SK-N-MC (cell line): ENCODE measurements around the gene ACSS3.

ENCODE experiments used
- EZH2 ChIP-seq: fragments of 200-600 bp; sonication (generic); IDR thresholded peaks from one replicate; pipeline ENCODE4 v1.6.1; 2017; ENCODE audit warnings: antibody characterized with exemption
- POLR2AphosphoS5 ChIP-seq: IDR thresholded peaks from 2 replicates; pipeline ENCODE4 v1.6.1; 2012; ENCODE audit warnings: mild to moderate bottlenecking, low read depth, low read length, borderline replicate concordance

DNA sequence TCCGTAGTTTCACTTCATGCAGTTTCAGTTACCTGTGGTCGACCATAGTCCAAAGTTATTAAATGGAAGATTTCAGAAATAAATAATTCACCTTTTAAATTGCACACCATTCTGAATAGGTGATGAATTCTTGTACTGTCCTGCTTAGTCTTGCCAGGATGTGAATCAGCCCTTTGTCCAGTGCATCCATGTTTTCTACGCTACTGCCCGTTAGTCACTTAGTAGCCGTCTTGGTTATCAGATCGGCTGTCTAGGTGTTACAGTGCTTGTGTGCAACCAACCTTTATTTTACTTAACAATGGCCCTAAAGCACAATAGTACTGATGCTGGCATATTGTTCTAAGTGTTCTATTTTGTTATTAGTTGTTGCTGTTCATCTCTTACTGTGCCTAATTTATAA, 146.7 kb downstream of the ACSS3 start:
- TF ChIP-seq POLR2AphosphoS5 (no peak), EZH2 (no peak)
